GM12878 (cell line): ENCODE results near the gene BEGAIN. TPM values are rescaled to one million over a fixed set of nuclear protein-coding genes. Genes with fewer than 3 reads are reported as not detected.

ENCODE experiments used
- ATAC-seq: fragments of 200-7000 bp; cut with Tn5 transposase; 3 replicates; pipeline ENCODE4 v1.9.1; 2020; ENCODE audit warnings: mild to moderate bottlenecking, moderate library complexity
- BruUV-seq: library from RNA; stranded (reverse); fragments of 400-500 nt; replicated peaks from 2 replicates; lab custom pipeline; 2021; lab: Mats Ljungman, UMichigan
- CTCF ChIA-PET: fragments of 300-600 bp; sonication (Branson Sonifier 250); formaldehyde crosslinking; extraction: SDS; loops from one replicate; lab custom pipeline; 2021; ENCODE audit warnings: inconsistent platforms; lab: Yijun Ruan, JAX
- POLR2A ChIA-PET: fragments of 350-600 bp; formaldehyde crosslinking; extraction: SDS; loops from one replicate; lab custom pipeline; 2021; ENCODE audit warnings: inconsistent platforms; lab: Charles Lee
- RAD21 ChIA-PET: fragments of 300-600 bp; sonication (Branson Sonifier 250); formaldehyde crosslinking; loops from one replicate; lab custom pipeline; 2023; ENCODE audit warnings: antibody characterized with exemption; ENCODE audit not compliant: unreplicated experiment; lab: Charles Lee
- SMC1A ChIA-PET: fragments of 300-600 bp; sonication (Branson Sonifier 250); formaldehyde crosslinking; loops from one replicate; lab custom pipeline; 2023; ENCODE audit not compliant: unreplicated experiment, uncharacterized antibody; lab: Charles Lee
- DNase-seq: peaks from one replicate; pipeline ENCODE4 v3.0.0-alpha.2; 2011; ENCODE audit warnings: low read depth, low spot score
- FAIRE-seq: peaks from 3 replicates; lab custom pipeline; 2011; peaks lifted over from hg19 to GRCh38; lab: Jason Lieb, UNC
- H2AFZ ChIP-seq: 2 replicates; pipeline ENCODE4 v1.6.0; 2011; ENCODE audit warnings: low read depth, low read length, control low read depth; ENCODE audit not compliant: control insufficient read depth
- H3K27ac ChIP-seq: 2 replicates; pipeline ENCODE4 v1.5.1; 2011; ENCODE audit warnings: control low read depth; ENCODE audit not compliant: control insufficient read depth, insufficient read depth
- H3K27me3 ChIP-seq, 2 experiments: replicated peaks in 1 of 2; 2 replicates each; pipeline versions ENCODE4 v1.6.0 to v1.6.1; 2011; ENCODE audit warnings: low read length in 1 of 2; ENCODE audit not compliant: control insufficient read depth in 2 of 2, insufficient read depth in 2 of 2
- H3K36me3 ChIP-seq, 2 experiments: 2 replicates each; pipeline ENCODE4 v1.5.1; 2011; ENCODE audit warnings: low read length in 1 of 2; ENCODE audit not compliant: control insufficient read depth in 2 of 2, insufficient read depth in 2 of 2
- H3K4me1 ChIP-seq: 2 replicates; pipeline ENCODE4 v1.6.1; 2011; ENCODE audit warnings: mild to moderate bottlenecking, low read length, moderate library complexity, mixed read lengths; ENCODE audit not compliant: control insufficient read depth, insufficient read depth
- H3K4me2 ChIP-seq: 2 replicates; pipeline ENCODE4 v1.6.0; 2011; ENCODE audit warnings: control low read depth; ENCODE audit not compliant: control insufficient read depth, insufficient read depth
- H3K4me3 ChIP-seq: fragments of 200-600 bp; sonication (generic); 2 replicates; pipeline ENCODE4 v1.5.1; 2016
- H3K79me2 ChIP-seq: 2 replicates; pipeline ENCODE4 v1.6.0; 2011; ENCODE audit warnings: low read length; ENCODE audit not compliant: control insufficient read depth, insufficient read depth
- H3K9ac ChIP-seq: 2 replicates; pipeline ENCODE4 v1.8.0; 2011; ENCODE audit warnings: low read length, control low read depth, mixed read lengths; ENCODE audit not compliant: control insufficient read depth, insufficient read depth
- H3K9me3 ChIP-seq: replicated peaks from 3 replicates; pipeline ENCODE4 v1.5.1; 2011; ENCODE audit warnings: mild to moderate bottlenecking, low read length; ENCODE audit not compliant: control insufficient read depth, insufficient read depth
- H4K20me1 ChIP-seq: 2 replicates; pipeline ENCODE4 v1.6.0; 2011; ENCODE audit not compliant: control insufficient read depth, insufficient read depth
- CBX5 ChIP-seq: sonication (generic); IDR thresholded peaks from 2 replicates; pipeline ENCODE4 v1.6.1; 2016; ENCODE audit warnings: low read depth, moderate library complexity, mild to moderate bottlenecking, inconsistent platforms
- CHD2 ChIP-seq: IDR thresholded peaks from 2 replicates; pipeline ENCODE4 v1.6.1; 2011; ENCODE audit warnings: low read depth, low read length, improper control_type of control experiment, borderline replicate concordance
- EGR1 ChIP-seq, 2 experiments: IDR thresholded peaks; 1 replicate in 1 of 2; 2 replicates in 1 of 2; pipeline ENCODE4 v1.6.1; 2011 to 2012; ENCODE audit warnings: low read depth in 2 of 2, low read length in 2 of 2, borderline replicate concordance in 1 of 2, mild to moderate bottlenecking in 1 of 2, moderate library complexity in 1 of 2
- GABPA ChIP-seq: IDR thresholded peaks from 2 replicates; pipeline ENCODE4 v1.6.1; 2014; ENCODE audit warnings: antibody characterized with exemption, low read depth, mild to moderate bottlenecking, inconsistent platforms
- RBBP5 ChIP-seq: fragments of 200-600 bp; sonication (generic); conservative IDR thresholded peaks from 2 replicates; pipeline ENCODE4 v1.6.1; 2016
- TAF1 ChIP-seq: IDR thresholded peaks from 2 replicates; pipeline ENCODE4 v1.6.1; 2011; ENCODE audit warnings: mild to moderate bottlenecking, low read depth, low read length, borderline replicate concordance
- YBX1 ChIP-seq: fragments of 450-650 bp; IDR thresholded peaks from 2 replicates; pipeline ENCODE4 v1.6.1; 2016; ENCODE audit warnings: antibody characterized with exemption
- ZNF687 ChIP-seq: fragments of 450-650 bp; IDR thresholded peaks from 2 replicates; pipeline ENCODE4 v1.6.1; 2017; ENCODE audit warnings: mild to moderate bottlenecking, moderate library complexity
- WGBS: methylation state at CpG from one replicate; pipeline ENCODE4 v1.1.6; 2016; ENCODE audit warnings: low lambda C conversion rate; ENCODE audit not compliant: insufficient replicate concordance, insufficient coverage; ENCODE audit errors: missing lambda C conversion rate; 5-methylcytosine and 5-hydroxymethylcytosine counted together
- in situ Hi-C: fragments of 300-500 bp; cut with MboI; formaldehyde crosslinking; loops from 9 replicates; pipeline ENCODE4 v1.14.3; 2018; ENCODE audit warnings: mixed read lengths
- intact Hi-C: fragments of 100-400 bp; cut with micrococcal nuclease; formaldehyde crosslinking; loops from one replicate; pipeline ENCODE4 v1.14.2; 2022; ENCODE audit not compliant: unreplicated experiment
- polyA plus RNA-seq, 11 experiments: library from polyadenylated mRNA; depleted of rRNA in 4 of 11; unstranded in 6 of 11; stranded (reverse) in 5 of 11; fragments of >200 nt; fragmentation: Nextera tagmentation in 4 of 11; fragmentation: Illumina TruSeq in 1 of 11; extraction: Ambion mirVana in 4 of 11; extraction: Trizol in 1 of 11; gene quantifications; 1 replicate in 1 of 11; 2 replicates in 10 of 11; pipeline versions ENCODE4 v1.2.1 to v1.2.3, GENCODE V29; 2011 to 2016; ENCODE audit warnings: inconsistent platforms in 2 of 11, missing spikeins in 2 of 11, low read depth in 1 of 11
- total RNA-seq, 4 experiments: library from RNA; depleted of rRNA in 3 of 4; stranded (reverse); fragments of >200 nt in 3 of 4; fragmentation: Illumina TruSeq in 1 of 4; extraction: Trizol in 1 of 4; gene quantifications; 2 replicates each; pipeline versions ENCODE4 v1.2.1 to v1.2.3, GENCODE V29; 2013 to 2021
- TF ChIP-seq, protein P1 (sequence below): fragments of 450-650 bp; IDR thresholded peaks from 2 replicates; pipeline ENCODE4 v1.6.1; 2018; ENCODE audit warnings: borderline replicate concordance, mild to moderate bottlenecking; ENCODE audit not compliant: partially characterized antibody
- TF ChIP-seq, protein P2 (sequence below): IDR thresholded peaks from 2 replicates; pipeline ENCODE4 v1.6.1; 2012; ENCODE audit warnings: low read length, inconsistent platforms

BEGAIN gene
- total and polyA plus RNA-seq, 10 of the 15 experiments (the other 5 are each of a cell fraction or from before 2014, with no cell fraction given), result 0.01 to 0.31 (median 0.06) TPM; not detected in 5

DNA sequence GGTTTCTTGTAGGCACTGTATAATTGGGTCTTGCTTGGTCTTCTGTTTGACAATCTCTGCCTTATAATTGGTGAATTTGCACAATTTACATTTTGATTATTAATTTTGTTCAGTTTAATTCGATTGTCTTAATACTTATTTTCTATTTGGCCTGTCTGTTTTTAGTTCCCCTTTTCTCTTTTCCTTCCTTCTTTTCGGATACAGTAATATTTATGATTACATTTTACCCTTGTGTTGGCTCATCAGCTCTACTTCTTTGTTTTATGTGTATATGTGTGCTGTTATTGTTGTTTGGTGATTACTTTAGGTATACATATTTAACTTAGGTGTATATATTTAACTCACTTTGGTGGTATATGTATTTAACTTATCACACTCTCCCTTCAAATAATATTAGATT lies 12.8 kb upstream of the BEGAIN start:
- ATAC-seq, result no peak
- H3K4me2 ChIP-seq, result no peak overlapping the region
- TF ChIP-seq RBBP5, result no peak
- RAD21 ChIA-PET, result no interaction called here
- H3K9ac ChIP-seq, result no peak overlapping the region
- intact Hi-C loops (no loop called here), in situ Hi-C loops (no loop called here)
- no peak overlapping the region for H3K4me3 ChIP-seq
- DNase-seq, result no peak
- no peaks in the 10 kb centered on the region for H3K36me3 ChIP-seq
- POLR2A ChIA-PET, result no interaction called here
- CTCF ChIA-PET, result interaction anchor here (1.2 kb wide), 1 partner anchor 113 kb away, joined by 3 read pairs; no protein-coding TSS in a partner anchor
- H3K9me3 ChIP-seq, result no peaks in the 10 kb centered on the region; the same call in 1 of the 3 replicates
- H3K79me2 ChIP-seq, result no peaks in the 10 kb centered on the region
- WGBS, result 2% methylated on average over 2 of the region's 2 CpGs
- SMC1A ChIA-PET, result interaction anchor here (0.6 kb wide), 1 partner anchor 124 kb away, joined by 3 read pairs; no protein-coding TSS in a partner anchor
- no peak overlapping the region for H2AFZ ChIP-seq
- no peak for FAIRE-seq
- no peaks in the 10 kb centered on the region for H3K4me1 ChIP-seq
- no peaks in the 10 kb centered on the region for H4K20me1 ChIP-seq
- no TSS peak for BruUV-seq
- no peak overlapping the region for H3K27ac ChIP-seq
- H3K27me3 ChIP-seq, result no peaks in the 10 kb centered on the region; a peak in 2 of 4 replicates

DNA sequence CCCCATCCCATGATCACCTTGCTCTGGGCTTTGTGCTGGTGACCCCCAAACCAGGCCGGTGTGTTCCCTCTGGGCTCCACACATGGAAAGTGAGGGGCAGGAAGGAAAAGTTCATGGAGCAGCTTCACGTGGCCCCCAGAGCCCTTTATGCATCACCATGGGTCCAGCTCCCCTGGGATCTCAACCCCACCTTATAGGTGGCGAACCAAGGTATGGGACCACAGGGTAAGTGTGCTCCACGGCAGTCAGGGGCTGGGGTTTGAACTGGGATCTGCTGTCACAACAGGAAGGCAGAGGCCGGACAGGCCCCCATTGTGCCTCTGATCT lies 7.4 kb upstream of the BEGAIN start:
- FAIRE-seq (no peak), ATAC-seq (no peak), DNase-seq (no peak)
- Histone ChIP-seq H3K9me3 (no peaks in the 10 kb centered on the region), H3K79me2 (no peaks in the 10 kb centered on the region), H3K4me1 (no peaks in the 10 kb centered on the region), H3K36me3 (no peaks in the 10 kb centered on the region), H3K9ac (no peak overlapping the region), H3K4me3 (no peak overlapping the region), H3K27me3 (peaks cover 0 to 3% of the 10 kb centered on the region in 2 experiments; a peak in 1 of 4 replicates), H3K27ac (no peak overlapping the region), H4K20me1 (no peaks in the 10 kb centered on the region), H2AFZ (no peak overlapping the region), H3K4me2 (no peak overlapping the region)
- ChIA-PET RAD21 (no interaction called here), SMC1A (no interaction called here), POLR2A (no interaction called here), CTCF (no interaction called here)
- WGBS, result 17% methylated on average over 5 of the region's 5 CpGs
- intact Hi-C loops (no loop called here), in situ Hi-C loops (no loop called here)
- no TSS peak for BruUV-seq
- TF ChIP-seq GABPA (no peak), CHD2 (no peak), CBX5 (no peak), YBX1 (no peak), ZNF687 (no peak), EGR1 (IDR thresholded peaks at IDR 0.05; ENCODE audit: borderline replicate concordance in 1 of 2, low read depth in 2 of 2, low read length in 2 of 2) (no peak), TAF1 (no peak)
- TF ChIP-seq, protein P1, sequence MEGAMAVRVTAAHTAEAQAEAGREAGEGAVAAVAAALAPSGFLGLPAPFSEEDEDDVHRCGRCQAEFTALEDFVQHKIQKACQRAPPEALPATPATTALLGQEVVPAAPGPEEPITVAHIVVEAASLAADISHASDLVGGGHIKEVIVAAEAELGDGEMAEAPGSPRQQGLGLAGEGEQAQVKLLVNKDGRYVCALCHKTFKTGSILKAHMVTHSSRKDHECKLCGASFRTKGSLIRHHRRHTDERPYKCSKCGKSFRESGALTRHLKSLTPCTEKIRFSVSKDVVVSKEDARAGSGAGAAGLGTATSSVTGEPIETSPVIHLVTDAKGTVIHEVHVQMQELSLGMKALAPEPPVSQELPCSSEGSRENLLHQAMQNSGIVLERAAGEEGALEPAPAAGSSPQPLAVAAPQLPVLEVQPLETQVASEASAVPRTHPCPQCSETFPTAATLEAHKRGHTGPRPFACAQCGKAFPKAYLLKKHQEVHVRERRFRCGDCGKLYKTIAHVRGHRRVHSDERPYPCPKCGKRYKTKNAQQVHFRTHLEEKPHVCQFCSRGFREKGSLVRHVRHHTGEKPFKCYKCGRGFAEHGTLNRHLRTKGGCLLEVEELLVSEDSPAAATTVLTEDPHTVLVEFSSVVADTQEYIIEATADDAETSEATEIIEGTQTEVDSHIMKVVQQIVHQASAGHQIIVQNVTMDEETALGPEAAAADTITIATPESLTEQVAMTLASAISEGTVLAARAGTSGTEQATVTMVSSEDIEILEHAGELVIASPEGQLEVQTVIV, result no peak
- TF ChIP-seq, protein P2, sequence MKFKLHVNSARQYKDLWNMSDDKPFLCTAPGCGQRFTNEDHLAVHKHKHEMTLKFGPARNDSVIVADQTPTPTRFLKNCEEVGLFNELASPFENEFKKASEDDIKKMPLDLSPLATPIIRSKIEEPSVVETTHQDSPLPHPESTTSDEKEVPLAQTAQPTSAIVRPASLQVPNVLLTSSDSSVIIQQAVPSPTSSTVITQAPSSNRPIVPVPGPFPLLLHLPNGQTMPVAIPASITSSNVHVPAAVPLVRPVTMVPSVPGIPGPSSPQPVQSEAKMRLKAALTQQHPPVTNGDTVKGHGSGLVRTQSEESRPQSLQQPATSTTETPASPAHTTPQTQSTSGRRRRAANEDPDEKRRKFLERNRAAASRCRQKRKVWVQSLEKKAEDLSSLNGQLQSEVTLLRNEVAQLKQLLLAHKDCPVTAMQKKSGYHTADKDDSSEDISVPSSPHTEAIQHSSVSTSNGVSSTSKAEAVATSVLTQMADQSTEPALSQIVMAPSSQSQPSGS, result no peak
